Measurements from ENCODE around the gene PGM2L1. TPM values are rescaled to one million over a fixed set of nuclear protein-coding genes. Genes with fewer than 3 reads are reported as not detected.
A peak's percentile ranks its signal among the peaks of the same experiment; 100 is the strongest.
"Not testable (repeated sequence)": the region's sequence is repeated elsewhere in the genome, so short reads cannot be mapped to it uniquely, and the experiment has no call there.

PGM2L1 gene
- total and polyA plus RNA-seq, 9 donors = 1.0 to 6.2 (median 2.1) TPM

- DNase-seq = peak in 1 of 5 donors; percentile 18
- Histone ChIP-seq H3K27ac (peak overlapping the region in 1 of 2 donors; percentile 39), H3K36me3 (no peaks in the 10 kb centered on the region), H3K4me3 (no peak overlapping the region), H3K4me1 (ENCODE audit: insufficient read depth) (peaks cover 3% of the 10 kb centered on the region), H3K9me3 (no peaks in the 10 kb centered on the region), H3K27me3 (no peaks in the 10 kb centered on the region)
- WGBS, 3 donors = 59 to 67% (median 60%) methylated on average over 4 of the region's 4 CpGs
- TF ChIP-seq CTCF (IDR thresholded peaks at IDR 0.05) (no peak), POLR2A (IDR thresholded peaks at IDR 0.05) (no peak), EP300 (IDR thresholded peaks at IDR 0.05) (no peak)
- intact Hi-C loops (cut with DNase I) = loop anchor here in 1 of 4 donors (5.0 kb wide), 1 partner anchor 1726 kb away; no protein-coding TSS in a partner anchor
These were observed 19.8 kb upstream of the PGM2L1 start for GRCh38 chr11:74417860-74418508.

DNA sequence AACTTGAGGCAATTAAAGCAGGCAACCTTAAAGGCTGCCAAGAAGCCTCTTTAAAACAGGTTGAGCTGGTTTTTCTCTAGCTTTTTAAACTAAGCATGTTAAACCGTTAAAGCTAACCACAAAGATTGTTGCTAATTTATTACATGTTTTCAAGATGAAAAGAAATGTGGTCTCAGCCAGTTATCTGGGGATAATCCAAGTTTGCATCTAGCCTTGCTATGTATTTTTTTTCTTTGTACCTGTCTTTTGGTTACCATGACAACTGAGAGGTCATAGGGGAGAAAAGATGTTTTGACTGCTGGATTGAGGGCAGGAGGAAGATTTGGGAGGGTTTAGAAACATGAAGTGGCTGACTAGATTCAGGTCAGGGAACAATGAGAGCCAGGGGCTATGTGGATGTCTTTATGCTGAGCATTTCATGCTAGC, 19.2 kb upstream of the PGM2L1 start:
- intact Hi-C loops (cut with DNase I) = loop anchor here in 1 of 4 donors (5.0 kb wide), 1 partner anchor 1725 kb away; no protein-coding TSS in a partner anchor
- H3K27ac ChIP-seq = no peak overlapping the region
- no peak for DNase-seq
- no peaks in the 10 kb centered on the region for H3K27me3 ChIP-seq
- H3K36me3 ChIP-seq = no peaks in the 10 kb centered on the region
- 12 to 16% (median 12%) methylated on average over 1 of the region's 1 CpG for WGBS, 3 donors
- H3K4me3 ChIP-seq = no peak overlapping the region
- TF ChIP-seq POLR2A (IDR thresholded peaks at IDR 0.05) (no peak), EP300 (IDR thresholded peaks at IDR 0.05) (no peak), CTCF (IDR thresholded peaks at IDR 0.05) (no peak)
- H3K4me1 ChIP-seq (ENCODE audit: insufficient read depth) = peaks cover 3% of the 10 kb centered on the region
- H3K9me3 ChIP-seq = no peaks in the 10 kb centered on the region

- intact Hi-C loops (cut with DNase I) = loop anchor here in 1 of 4 donors (5.0 kb wide), 1 partner anchor 1725 kb away; no protein-coding TSS in a partner anchor
- H3K27ac ChIP-seq = not testable (repeated sequence)
- 87 to 93% (median 87%) methylated on average over 1 of the region's 1 CpG for WGBS, 3 donors
These were observed 18.7 kb upstream of the PGM2L1 start for GRCh38 chr11:74416974-74417373.

GRCh38 chr11:74412733-74413359, 14.6 kb upstream of the PGM2L1 start:
- H3K27ac ChIP-seq = no peak overlapping the region
- H3K9me3 ChIP-seq = no peaks in the 10 kb centered on the region
- no peaks in the 10 kb centered on the region for H3K27me3 ChIP-seq
- no peaks in the 10 kb centered on the region for H3K36me3 ChIP-seq
- no peak overlapping the region for H3K4me3 ChIP-seq
- intact Hi-C loops (cut with DNase I) = no loop called here
- no peak for DNase-seq
- TF ChIP-seq POLR2A (IDR thresholded peaks at IDR 0.05) = no peak
- no peak for TF ChIP-seq EP300 (IDR thresholded peaks at IDR 0.05)
- no peak for TF ChIP-seq CTCF (IDR thresholded peaks at IDR 0.05)
- 70 to 79% (median 73%) methylated on average over 11 of the region's 11 CpGs for WGBS, 3 donors
- H3K4me1 ChIP-seq (ENCODE audit: insufficient read depth) = peaks cover under 1% of the 10 kb centered on the region

More at GRCh38 chr11:74416974-74417373, 18.7 kb upstream of the PGM2L1 start:
- H3K4me1 ChIP-seq (ENCODE audit: insufficient read depth); DNase-seq; H3K27me3 ChIP-seq; H3K9me3 ChIP-seq; H3K4me3 ChIP-seq; H3K36me3 ChIP-seq: not testable (repeated sequence)

GRCh38 chr11:74412321-74412720, 14.1 kb upstream of the PGM2L1 start:
- Histone ChIP-seq H3K36me3 (no peaks in the 10 kb centered on the region), H3K27ac (no peak overlapping the region), H3K4me3 (no peak overlapping the region), H3K9me3 (no peaks in the 10 kb centered on the region), H3K27me3 (no peaks in the 10 kb centered on the region), H3K4me1 (ENCODE audit: insufficient read depth) (no peaks in the 10 kb centered on the region)
- DNase-seq = no peak
- 67 to 76% (median 69%) methylated on average over 2 of the region's 2 CpGs for WGBS, 3 donors
- TF ChIP-seq CTCF (IDR thresholded peaks at IDR 0.05) (no peak), POLR2A (IDR thresholded peaks at IDR 0.05) (no peak), EP300 (IDR thresholded peaks at IDR 0.05) (no peak)
- intact Hi-C loops (cut with DNase I) = no loop called here

Measured in ovary (tissue), 9 donors.